Osteoblast (primary cell): ENCODE data around the gene MYO1A. TPM values are rescaled to one million over a fixed set of nuclear protein-coding genes. Genes with fewer than 3 reads are reported as not detected.

Source experiments
- DNase-seq: peaks from one replicate; pipeline ENCODE4 v3.0.0; 2011; ENCODE audit warnings: low spot score, mixed read lengths; ENCODE audit not compliant: insufficient read length; ENCODE audit errors: missing footprints
- H2AFZ ChIP-seq: 2 replicates; pipeline ENCODE4 v1.6.0; 2011; ENCODE audit warnings: mild to moderate bottlenecking, low read length
- H3K27ac ChIP-seq: 2 replicates; pipeline ENCODE4 v1.5.1; 2011; ENCODE audit warnings: mild to moderate bottlenecking, low read depth, low read length, moderate library complexity
- H3K27me3 ChIP-seq: 2 replicates; pipeline ENCODE4 v1.6.0; 2012; ENCODE audit warnings: mild to moderate bottlenecking, control low read depth, inconsistent platforms, low read length, moderate library complexity; ENCODE audit not compliant: insufficient read depth
- H3K36me3 ChIP-seq: 2 replicates; pipeline ENCODE4 v1.5.1; 2011; ENCODE audit warnings: mild to moderate bottlenecking, low read length, control low read depth, moderate library complexity; ENCODE audit not compliant: insufficient read depth
- H3K4me1 ChIP-seq: 2 replicates; pipeline ENCODE4 v1.5.1; 2011; ENCODE audit warnings: mild to moderate bottlenecking, low read length, control low read depth, moderate library complexity; ENCODE audit not compliant: insufficient read depth
- H3K4me2 ChIP-seq: 2 replicates; pipeline ENCODE4 v1.6.0; 2011; ENCODE audit warnings: mild to moderate bottlenecking, low read length; ENCODE audit not compliant: insufficient read depth
- H3K4me3 ChIP-seq: fragments of 200-600 bp; sonication (generic); 3 replicates; pipeline ENCODE4 v1.5.1; 2012; ENCODE audit warnings: mild to moderate bottlenecking, low read length, inconsistent platforms; ENCODE audit not compliant: insufficient read depth
- H3K79me2 ChIP-seq: 2 replicates; pipeline ENCODE4 v1.6.0; 2012; ENCODE audit warnings: mild to moderate bottlenecking, low read length, control low read depth, inconsistent platforms; ENCODE audit not compliant: insufficient read depth
- H3K9me3 ChIP-seq: 2 replicates; pipeline ENCODE4 v1.5.1; 2011; ENCODE audit warnings: low read depth, low read length, control low read depth
- H4K20me1 ChIP-seq: 2 replicates; pipeline ENCODE4 v1.6.0; 2012; ENCODE audit warnings: mild to moderate bottlenecking, low read length, control low read depth; ENCODE audit not compliant: insufficient read depth
- total RNA-seq: library from RNA; depleted of rRNA; stranded (reverse); fragments of >200 nt; gene quantifications from 2 replicates; pipeline ENCODE4 v1.2.3, GENCODE V29; 2012
- TF ChIP-seq, protein P1 (sequence below): IDR thresholded peaks from 2 replicates; pipeline ENCODE4 v1.5.1; 2011; ENCODE audit warnings: mild to moderate bottlenecking, low read depth, low read length, moderate library complexity; ENCODE audit errors: extremely low read depth

Gene MYO1A
- total RNA-seq, 1 donor = not detected

DNA sequence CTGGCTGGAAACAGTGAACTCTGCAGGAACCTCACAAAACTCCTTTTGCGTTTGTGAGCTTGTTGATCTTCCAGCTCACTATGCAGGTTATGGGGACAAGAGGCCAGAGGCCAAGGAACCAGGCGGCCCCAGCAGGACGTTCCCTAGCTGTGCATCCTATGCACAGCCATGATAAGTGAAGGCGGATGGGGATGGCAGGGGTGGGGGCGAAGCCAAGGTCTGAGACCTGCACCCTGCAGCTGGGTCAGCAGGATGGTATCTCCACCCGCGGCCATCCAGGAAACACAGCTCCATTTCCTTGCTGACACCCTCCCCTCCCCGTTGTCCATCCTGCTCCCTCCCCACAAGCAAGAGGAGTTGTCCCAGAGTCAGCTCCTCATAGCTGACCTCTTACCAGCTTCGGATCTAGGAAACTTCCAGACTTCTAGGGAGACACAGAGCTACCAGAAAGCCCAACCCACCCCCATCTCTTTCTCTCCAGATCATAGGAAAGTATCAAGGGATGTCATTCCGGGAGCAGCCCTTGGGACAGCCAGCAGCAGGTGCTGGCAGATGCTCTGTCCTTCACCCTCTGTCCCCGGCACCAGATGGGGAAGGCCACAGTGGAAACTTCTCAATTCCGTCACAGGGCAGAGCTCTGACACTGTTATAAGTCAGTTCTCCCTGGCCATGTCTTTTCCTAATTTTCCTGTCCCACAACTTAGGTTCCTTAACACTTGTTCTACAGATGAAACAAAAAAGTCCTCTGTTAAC lies 53.0 kb downstream of the MYO1A start:
- peaks cover 14% of the 10 kb centered on the region for H3K4me1 ChIP-seq
- TF ChIP-seq, protein P1, sequence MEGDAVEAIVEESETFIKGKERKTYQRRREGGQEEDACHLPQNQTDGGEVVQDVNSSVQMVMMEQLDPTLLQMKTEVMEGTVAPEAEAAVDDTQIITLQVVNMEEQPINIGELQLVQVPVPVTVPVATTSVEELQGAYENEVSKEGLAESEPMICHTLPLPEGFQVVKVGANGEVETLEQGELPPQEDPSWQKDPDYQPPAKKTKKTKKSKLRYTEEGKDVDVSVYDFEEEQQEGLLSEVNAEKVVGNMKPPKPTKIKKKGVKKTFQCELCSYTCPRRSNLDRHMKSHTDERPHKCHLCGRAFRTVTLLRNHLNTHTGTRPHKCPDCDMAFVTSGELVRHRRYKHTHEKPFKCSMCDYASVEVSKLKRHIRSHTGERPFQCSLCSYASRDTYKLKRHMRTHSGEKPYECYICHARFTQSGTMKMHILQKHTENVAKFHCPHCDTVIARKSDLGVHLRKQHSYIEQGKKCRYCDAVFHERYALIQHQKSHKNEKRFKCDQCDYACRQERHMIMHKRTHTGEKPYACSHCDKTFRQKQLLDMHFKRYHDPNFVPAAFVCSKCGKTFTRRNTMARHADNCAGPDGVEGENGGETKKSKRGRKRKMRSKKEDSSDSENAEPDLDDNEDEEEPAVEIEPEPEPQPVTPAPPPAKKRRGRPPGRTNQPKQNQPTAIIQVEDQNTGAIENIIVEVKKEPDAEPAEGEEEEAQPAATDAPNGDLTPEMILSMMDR = no peak
- H3K27me3 ChIP-seq = no peaks in the 10 kb centered on the region
- no peak overlapping the region for H3K4me3 ChIP-seq
- H3K36me3 ChIP-seq = peaks cover 3% of the 10 kb centered on the region
- H2AFZ ChIP-seq = no peak overlapping the region
- H3K79me2 ChIP-seq = peaks cover 14% of the 10 kb centered on the region
- H3K4me2 ChIP-seq = no peak overlapping the region
- H3K9me3 ChIP-seq = no peaks in the 10 kb centered on the region
- peaks cover 41% of the 10 kb centered on the region for H4K20me1 ChIP-seq
- H3K27ac ChIP-seq = no peak overlapping the region
- DNase-seq = no peak

DNA sequence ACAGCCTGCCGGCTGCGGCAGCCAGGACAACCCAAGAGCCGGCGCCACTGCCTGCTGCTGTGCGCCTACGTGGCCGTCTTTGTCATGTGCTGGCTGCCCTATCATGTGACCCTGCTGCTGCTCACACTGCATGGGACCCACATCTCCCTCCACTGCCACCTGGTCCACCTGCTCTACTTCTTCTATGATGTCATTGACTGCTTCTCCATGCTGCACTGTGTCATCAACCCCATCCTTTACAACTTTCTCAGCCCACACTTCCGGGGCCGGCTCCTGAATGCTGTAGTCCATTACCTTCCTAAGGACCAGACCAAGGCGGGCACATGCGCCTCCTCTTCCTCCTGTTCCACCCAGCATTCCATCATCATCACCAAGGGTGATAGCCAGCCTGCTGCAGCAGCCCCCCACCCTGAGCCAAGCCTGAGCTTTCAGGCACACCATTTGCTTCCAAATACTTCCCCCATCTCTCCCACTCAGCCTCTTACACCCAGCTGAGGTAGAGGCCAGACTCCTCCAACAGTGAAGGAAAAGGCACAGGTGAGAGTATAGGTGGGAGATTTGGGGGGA lies 53.9 kb downstream of the MYO1A start:
- Histone ChIP-seq H3K4me3 (no peak overlapping the region), H3K4me2 (no peak overlapping the region), H4K20me1 (peaks cover 37% of the 10 kb centered on the region), H3K79me2 (peaks cover 10% of the 10 kb centered on the region), H2AFZ (no peak overlapping the region), H3K27ac (no peak overlapping the region), H3K27me3 (peaks cover 3% of the 10 kb centered on the region), H3K9me3 (no peaks in the 10 kb centered on the region), H3K36me3 (no peaks in the 10 kb centered on the region), H3K4me1 (peaks cover 14% of the 10 kb centered on the region)
- TF ChIP-seq, protein P1 = no peak
- DNase-seq = no peak

DNA sequence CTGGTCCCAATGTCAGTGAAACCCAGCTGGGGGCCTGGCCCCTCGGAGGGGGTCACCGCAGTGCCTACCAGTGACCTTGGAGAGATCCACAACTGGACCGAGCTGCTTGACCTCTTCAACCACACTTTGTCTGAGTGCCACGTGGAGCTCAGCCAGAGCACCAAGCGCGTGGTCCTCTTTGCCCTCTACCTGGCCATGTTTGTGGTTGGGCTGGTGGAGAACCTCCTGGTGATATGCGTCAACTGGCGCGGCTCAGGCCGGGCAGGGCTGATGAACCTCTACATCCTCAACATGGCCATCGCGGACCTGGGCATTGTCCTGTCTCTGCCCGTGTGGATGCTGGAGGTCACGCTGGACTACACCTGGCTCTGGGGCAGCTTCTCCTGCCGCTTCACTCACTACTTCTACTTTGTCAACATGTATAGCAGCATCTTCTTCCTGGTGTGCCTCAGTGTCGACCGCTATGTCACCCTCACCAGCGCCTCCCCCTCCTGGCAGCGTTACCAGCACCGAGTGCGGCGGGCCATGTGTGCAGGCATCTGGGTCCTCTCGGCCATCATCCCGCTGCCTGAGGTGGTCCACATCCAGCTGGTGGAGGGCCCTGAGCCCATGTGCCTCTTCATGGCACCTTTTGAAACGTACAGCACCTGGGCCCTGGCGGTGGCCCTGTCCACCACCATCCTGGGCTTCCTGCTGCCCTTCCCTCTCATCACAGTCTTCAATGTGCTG lies 54.6 kb downstream of the MYO1A start:
- no peaks in the 10 kb centered on the region for H3K9me3 ChIP-seq
- no peak overlapping the region for H2AFZ ChIP-seq
- peaks cover 7% of the 10 kb centered on the region for H3K27me3 ChIP-seq
- peaks cover 14% of the 10 kb centered on the region for H3K4me1 ChIP-seq
- H3K79me2 ChIP-seq = peaks cover 10% of the 10 kb centered on the region
- H4K20me1 ChIP-seq = peaks cover 30% of the 10 kb centered on the region
- TF ChIP-seq, protein P1 = no peak
- DNase-seq = no peak
- H3K27ac ChIP-seq = no peak overlapping the region
- no peak overlapping the region for H3K4me2 ChIP-seq
- H3K36me3 ChIP-seq = no peaks in the 10 kb centered on the region
- H3K4me3 ChIP-seq = no peak overlapping the region

DNA sequence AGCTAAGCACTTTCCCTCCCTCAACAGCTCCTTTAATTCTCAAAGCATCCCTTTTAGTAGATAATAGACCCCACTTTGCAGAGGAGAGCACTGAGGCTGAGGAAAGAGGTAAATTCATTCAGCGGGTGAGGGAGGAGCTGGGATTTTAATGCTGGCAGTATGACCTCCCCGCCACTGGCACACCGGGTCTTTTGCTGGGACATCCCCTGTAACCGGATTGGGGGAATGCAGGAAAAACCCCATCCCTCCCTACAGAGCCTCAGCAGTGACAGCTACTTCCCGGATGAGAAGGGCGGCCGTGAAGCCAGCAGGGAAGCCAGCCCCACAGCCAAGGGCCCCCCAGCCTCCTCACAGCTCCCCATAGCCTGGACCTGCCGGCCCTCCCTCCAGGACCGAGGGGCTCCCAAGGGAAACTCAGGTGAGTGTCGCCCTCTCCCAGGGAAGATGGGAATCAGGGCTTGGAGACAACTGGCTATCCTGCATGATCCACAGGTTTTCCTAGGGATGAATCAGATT lies 55.6 kb downstream of the MYO1A start:
- Histone ChIP-seq H3K4me3 (no peak overlapping the region), H3K27ac (no peak overlapping the region), H2AFZ (no peak overlapping the region), H3K9me3 (no peaks in the 10 kb centered on the region), H3K27me3 (peaks cover 11% of the 10 kb centered on the region), H3K36me3 (no peaks in the 10 kb centered on the region), H3K79me2 (peaks cover 8% of the 10 kb centered on the region), H4K20me1 (peaks cover 21% of the 10 kb centered on the region), H3K4me2 (no peak overlapping the region), H3K4me1 (peaks cover 4% of the 10 kb centered on the region)
- TF ChIP-seq, protein P1 = no peak
- no peak for DNase-seq
